ENCODE measurements around the gene KLF16. TPM values are rescaled to one million over a fixed set of nuclear protein-coding genes. Genes with fewer than 3 reads are reported as not detected.

Gene KLF16
- total and polyA plus RNA-seq, 9 of the 15 experiments (the other 6 are each of a cell fraction or from before 2014, with no cell fraction given), result 0.04 to 60.4 (median 6.8) TPM

DNA sequence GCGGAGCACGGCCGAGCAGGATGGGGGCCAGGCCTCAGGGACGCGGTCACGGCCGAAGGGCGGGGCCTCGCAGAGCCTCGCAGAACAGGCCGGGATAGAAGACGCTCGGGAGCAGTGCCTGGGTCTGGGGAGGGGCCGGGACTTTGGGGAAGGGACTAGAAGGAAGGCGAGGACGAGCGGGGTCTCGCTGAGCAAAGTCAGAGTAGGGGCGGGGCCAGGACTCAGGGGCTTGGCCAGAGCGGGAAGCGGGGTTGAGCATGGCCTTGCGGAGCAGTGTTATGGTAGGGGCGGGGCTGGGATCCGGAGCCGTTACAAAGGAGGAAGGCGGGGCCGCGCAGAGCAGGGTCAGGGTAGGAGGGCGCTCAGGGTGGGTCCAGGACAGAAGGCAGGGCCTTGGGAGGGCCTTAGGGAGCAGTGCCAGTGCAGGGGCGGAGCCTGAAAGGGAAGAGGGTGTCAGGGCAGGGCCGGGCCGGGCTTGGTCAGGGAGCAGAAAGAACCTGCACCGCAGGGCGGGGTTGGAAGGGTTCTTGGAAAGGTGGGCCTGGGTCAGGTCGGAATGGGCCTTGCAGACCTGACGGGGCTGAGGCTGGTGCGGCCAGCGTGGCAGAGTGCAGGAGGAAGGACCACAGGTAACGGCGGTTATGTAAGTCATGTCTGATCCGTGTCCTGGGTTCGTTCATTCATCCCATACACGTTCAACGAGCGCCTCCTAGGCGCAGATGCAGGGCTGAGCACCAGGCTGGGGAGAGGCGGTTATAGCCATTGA is 50.8 kb downstream of the KLF16 start (continued):
- TF ChIP-seq, protein P1, sequence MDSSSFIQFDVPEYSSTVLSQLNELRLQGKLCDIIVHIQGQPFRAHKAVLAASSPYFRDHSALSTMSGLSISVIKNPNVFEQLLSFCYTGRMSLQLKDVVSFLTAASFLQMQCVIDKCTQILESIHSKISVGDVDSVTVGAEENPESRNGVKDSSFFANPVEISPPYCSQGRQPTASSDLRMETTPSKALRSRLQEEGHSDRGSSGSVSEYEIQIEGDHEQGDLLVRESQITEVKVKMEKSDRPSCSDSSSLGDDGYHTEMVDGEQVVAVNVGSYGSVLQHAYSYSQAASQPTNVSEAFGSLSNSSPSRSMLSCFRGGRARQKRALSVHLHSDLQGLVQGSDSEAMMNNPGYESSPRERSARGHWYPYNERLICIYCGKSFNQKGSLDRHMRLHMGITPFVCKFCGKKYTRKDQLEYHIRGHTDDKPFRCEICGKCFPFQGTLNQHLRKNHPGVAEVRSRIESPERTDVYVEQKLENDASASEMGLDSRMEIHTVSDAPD (CRISPR knock-in tag; IDR thresholded peaks at IDR 0.05), result no peak
- TF ChIP-seq PHF8 (IDR thresholded peaks at IDR 0.05; ENCODE audit: borderline replicate concordance, low read length), result peak; percentile 76; the same call in 1 of the 2 replicates
- TF ChIP-seq DNMT1 (IDR thresholded peaks at IDR 0.05), result no peak
- TF ChIP-seq RNF2 (IDR thresholded peaks at IDR 0.05), result 0 out of 2 replicates have a peak, but pooled peaks have one; percentile 27
- no peak for TF ChIP-seq ZKSCAN1 (IDR thresholded peaks at IDR 0.05; ENCODE audit: low read depth, low read length)
- no peak for TF ChIP-seq RUNX1 (IDR thresholded peaks at IDR 0.05; ENCODE audit: low read depth)
- TF ChIP-seq PYGO2 (tag; IDR thresholded peaks at IDR 0.05), result no peak
- TF ChIP-seq KAT8 (IDR thresholded peaks at IDR 0.05; ENCODE audit: low read depth), result no peak
- TF ChIP-seq CHD2 (IDR thresholded peaks at IDR 0.05; ENCODE audit: low read depth, low read length), result no peak
- TF ChIP-seq, protein P2, sequence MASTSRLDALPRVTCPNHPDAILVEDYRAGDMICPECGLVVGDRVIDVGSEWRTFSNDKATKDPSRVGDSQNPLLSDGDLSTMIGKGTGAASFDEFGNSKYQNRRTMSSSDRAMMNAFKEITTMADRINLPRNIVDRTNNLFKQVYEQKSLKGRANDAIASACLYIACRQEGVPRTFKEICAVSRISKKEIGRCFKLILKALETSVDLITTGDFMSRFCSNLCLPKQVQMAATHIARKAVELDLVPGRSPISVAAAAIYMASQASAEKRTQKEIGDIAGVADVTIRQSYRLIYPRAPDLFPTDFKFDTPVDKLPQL (IDR thresholded peaks at IDR 0.05; ENCODE audit: extremely low read depth, insufficient read length), result no peak
- TF ChIP-seq CBFA2T3 (IDR thresholded peaks at IDR 0.05), result no peak
- TF ChIP-seq POLR2H (tag; IDR thresholded peaks at IDR 0.05; ENCODE audit: low read depth), result no peak
- TF ChIP-seq, protein P3, sequence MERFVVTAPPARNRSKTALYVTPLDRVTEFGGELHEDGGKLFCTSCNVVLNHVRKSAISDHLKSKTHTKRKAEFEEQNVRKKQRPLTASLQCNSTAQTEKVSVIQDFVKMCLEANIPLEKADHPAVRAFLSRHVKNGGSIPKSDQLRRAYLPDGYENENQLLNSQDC (CRISPR knock-in tag; IDR thresholded peaks at IDR 0.05), result no peak
- TF ChIP-seq, protein P4, sequence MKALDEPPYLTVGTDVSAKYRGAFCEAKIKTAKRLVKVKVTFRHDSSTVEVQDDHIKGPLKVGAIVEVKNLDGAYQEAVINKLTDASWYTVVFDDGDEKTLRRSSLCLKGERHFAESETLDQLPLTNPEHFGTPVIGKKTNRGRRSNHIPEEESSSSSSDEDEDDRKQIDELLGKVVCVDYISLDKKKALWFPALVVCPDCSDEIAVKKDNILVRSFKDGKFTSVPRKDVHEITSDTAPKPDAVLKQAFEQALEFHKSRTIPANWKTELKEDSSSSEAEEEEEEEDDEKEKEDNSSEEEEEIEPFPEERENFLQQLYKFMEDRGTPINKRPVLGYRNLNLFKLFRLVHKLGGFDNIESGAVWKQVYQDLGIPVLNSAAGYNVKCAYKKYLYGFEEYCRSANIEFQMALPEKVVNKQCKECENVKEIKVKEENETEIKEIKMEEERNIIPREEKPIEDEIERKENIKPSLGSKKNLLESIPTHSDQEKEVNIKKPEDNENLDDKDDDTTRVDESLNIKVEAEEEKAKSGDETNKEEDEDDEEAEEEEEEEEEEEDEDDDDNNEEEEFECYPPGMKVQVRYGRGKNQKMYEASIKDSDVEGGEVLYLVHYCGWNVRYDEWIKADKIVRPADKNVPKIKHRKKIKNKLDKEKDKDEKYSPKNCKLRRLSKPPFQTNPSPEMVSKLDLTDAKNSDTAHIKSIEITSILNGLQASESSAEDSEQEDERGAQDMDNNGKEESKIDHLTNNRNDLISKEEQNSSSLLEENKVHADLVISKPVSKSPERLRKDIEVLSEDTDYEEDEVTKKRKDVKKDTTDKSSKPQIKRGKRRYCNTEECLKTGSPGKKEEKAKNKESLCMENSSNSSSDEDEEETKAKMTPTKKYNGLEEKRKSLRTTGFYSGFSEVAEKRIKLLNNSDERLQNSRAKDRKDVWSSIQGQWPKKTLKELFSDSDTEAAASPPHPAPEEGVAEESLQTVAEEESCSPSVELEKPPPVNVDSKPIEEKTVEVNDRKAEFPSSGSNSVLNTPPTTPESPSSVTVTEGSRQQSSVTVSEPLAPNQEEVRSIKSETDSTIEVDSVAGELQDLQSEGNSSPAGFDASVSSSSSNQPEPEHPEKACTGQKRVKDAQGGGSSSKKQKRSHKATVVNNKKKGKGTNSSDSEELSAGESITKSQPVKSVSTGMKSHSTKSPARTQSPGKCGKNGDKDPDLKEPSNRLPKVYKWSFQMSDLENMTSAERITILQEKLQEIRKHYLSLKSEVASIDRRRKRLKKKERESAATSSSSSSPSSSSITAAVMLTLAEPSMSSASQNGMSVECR (CRISPR knock-in tag; IDR thresholded peaks at IDR 0.05), result peak; percentile 77; the same call in 1 of the 2 replicates
- TF ChIP-seq PHTF2 (CRISPR knock-in tag; IDR thresholded peaks at IDR 0.05), result no peak
- TF ChIP-seq PRPF4 (IDR thresholded peaks at IDR 0.05; ENCODE audit: insufficient read depth, low read depth, low read length, poor library complexity, severe bottlenecking), result no peak
- TF ChIP-seq, protein P5, sequence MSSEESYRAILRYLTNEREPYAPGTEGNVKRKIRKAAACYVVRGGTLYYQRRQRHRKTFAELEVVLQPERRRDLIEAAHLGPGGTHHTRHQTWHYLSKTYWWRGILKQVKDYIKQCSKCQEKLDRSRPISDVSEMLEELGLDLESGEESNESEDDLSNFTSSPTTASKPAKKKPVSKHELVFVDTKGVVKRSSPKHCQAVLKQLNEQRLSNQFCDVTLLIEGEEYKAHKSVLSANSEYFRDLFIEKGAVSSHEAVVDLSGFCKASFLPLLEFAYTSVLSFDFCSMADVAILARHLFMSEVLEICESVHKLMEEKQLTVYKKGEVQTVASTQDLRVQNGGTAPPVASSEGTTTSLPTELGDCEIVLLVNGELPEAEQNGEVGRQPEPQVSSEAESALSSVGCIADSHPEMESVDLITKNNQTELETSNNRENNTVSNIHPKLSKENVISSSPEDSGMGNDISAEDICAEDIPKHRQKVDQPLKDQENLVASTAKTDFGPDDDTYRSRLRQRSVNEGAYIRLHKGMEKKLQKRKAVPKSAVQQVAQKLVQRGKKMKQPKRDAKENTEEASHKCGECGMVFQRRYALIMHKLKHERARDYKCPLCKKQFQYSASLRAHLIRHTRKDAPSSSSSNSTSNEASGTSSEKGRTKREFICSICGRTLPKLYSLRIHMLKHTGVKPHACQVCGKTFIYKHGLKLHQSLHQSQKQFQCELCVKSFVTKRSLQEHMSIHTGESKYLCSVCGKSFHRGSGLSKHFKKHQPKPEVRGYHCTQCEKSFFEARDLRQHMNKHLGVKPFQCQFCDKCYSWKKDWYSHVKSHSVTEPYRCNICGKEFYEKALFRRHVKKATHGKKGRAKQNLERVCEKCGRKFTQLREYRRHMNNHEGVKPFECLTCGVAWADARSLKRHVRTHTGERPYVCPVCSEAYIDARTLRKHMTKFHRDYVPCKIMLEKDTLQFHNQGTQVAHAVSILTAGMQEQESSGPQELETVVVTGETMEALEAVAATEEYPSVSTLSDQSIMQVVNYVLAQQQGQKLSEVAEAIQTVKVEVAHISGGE (CRISPR knock-in tag; IDR thresholded peaks at IDR 0.05), result no peak
